ENCODE measurements around the gene TXLNG.

TXLNG gene

DNA sequence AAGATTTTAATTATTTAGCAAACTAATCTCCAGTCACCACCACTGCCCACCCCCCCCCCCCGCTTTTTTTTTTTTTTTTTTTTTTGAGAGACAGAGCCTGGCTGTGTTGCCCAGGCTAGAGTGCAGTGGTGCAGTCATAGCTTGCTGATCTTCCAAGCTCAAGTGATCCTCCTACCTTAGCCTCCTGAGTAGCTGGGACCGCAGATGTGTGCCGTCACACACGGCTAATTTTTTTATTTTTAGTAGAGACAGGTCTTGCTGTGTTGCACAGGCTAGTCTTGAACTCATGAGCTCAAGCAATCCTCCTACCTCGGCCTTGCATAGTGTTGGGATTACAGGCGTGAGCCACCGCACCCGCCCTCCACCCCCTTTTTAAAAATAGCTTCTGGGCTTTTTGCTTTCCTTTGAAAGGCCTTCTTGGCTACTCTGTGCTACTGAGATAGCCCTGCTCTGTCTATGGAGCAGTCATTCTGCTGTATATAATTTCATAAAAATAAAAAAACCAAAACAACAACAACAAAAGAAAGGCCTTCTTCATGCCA lies 18.7 kb downstream of the TXLNG start:
- no peak overlapping the region for H3K4me3 ChIP-seq (ENCODE audit: low read length)
- no peak for TF ChIP-seq ZNF274 (IDR thresholded peaks at IDR 0.05; ENCODE audit: low read depth, low read length)

GRCh38 chrX:16807548-16807947 lies 21.3 kb downstream of the TXLNG start:
- no peak for TF ChIP-seq ZNF274 (IDR thresholded peaks at IDR 0.05; ENCODE audit: low read depth, low read length)
- H3K4me3 ChIP-seq (ENCODE audit: low read length): no peak overlapping the region

- H3K4me3 ChIP-seq (ENCODE audit: low read length): no peak overlapping the region
- TF ChIP-seq ZNF274 (IDR thresholded peaks at IDR 0.05; ENCODE audit: low read depth, low read length): no peak
These were observed 21.8 kb downstream of the TXLNG start for GRCh38 chrX:16807976-16808542.

- no peak for TF ChIP-seq ZNF274 (IDR thresholded peaks at IDR 0.05; ENCODE audit: low read depth, low read length)
- H3K4me3 ChIP-seq (ENCODE audit: low read length): no peak overlapping the region
These were observed 28.3 kb downstream of the TXLNG start for GRCh38 chrX:16814597-16814996.

GRCh38 chrX:16819634-16820033 lies 33.4 kb downstream of the TXLNG start:
- H3K4me3 ChIP-seq (ENCODE audit: low read length): no peak overlapping the region
- no peak for TF ChIP-seq ZNF274 (IDR thresholded peaks at IDR 0.05; ENCODE audit: low read depth, low read length)

DNA sequence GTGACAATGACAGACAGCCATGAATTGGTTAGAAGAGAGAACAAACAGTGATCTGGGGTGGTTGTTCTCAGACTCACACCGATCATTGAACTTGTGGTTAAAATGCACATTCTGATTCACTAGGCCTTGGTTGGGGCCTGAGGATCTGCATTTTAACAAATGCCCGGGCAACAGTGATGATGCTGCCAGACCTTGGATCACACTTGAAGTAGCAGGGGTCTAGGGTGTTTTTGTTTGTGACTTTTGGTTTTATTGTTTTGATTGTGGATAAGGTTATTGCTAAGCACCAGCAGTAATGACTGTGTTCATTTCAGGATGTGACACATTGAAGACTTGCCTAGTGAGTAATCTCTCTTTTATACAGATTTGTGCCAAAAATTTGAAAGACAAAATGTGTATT lies 36.5 kb downstream of the TXLNG start:
- TF ChIP-seq ZNF274 (IDR thresholded peaks at IDR 0.05; ENCODE audit: low read depth, low read length): no peak
- no peak overlapping the region for H3K4me3 ChIP-seq (ENCODE audit: low read length)

GRCh38 chrX:16825264-16826035 lies 39.2 kb downstream of the TXLNG start:
- no peak overlapping the region for H3K4me3 ChIP-seq (ENCODE audit: low read length)
- no peak for TF ChIP-seq ZNF274 (IDR thresholded peaks at IDR 0.05; ENCODE audit: low read depth, low read length)

GRCh38 chrX:16826207-16826606 lies 39.9 kb downstream of the TXLNG start:
- no peak for TF ChIP-seq ZNF274 (IDR thresholded peaks at IDR 0.05; ENCODE audit: low read depth, low read length)
- no peak overlapping the region for H3K4me3 ChIP-seq (ENCODE audit: low read length)

DNA sequence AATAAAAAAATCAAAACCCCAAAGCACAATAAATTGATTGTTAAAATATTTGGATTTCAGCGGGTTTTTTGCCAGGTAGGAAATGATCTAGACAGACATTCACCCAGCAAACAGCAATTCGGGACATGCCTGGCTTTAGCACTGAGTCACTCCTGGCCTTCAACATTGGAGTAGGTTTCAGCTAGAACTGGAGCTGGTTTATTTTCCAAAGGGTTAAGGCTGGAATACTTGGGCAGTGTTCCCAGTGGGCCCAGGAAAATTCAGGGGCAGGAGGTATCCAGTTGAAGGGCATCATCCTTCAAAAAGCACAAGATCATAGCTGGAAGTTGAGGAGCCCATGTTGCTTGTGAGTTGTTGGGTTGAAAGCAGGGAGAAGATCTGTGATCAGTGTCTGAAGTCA lies 41.0 kb downstream of the TXLNG start:
- TF ChIP-seq ZNF274 (IDR thresholded peaks at IDR 0.05; ENCODE audit: low read depth, low read length): no peak

DNA sequence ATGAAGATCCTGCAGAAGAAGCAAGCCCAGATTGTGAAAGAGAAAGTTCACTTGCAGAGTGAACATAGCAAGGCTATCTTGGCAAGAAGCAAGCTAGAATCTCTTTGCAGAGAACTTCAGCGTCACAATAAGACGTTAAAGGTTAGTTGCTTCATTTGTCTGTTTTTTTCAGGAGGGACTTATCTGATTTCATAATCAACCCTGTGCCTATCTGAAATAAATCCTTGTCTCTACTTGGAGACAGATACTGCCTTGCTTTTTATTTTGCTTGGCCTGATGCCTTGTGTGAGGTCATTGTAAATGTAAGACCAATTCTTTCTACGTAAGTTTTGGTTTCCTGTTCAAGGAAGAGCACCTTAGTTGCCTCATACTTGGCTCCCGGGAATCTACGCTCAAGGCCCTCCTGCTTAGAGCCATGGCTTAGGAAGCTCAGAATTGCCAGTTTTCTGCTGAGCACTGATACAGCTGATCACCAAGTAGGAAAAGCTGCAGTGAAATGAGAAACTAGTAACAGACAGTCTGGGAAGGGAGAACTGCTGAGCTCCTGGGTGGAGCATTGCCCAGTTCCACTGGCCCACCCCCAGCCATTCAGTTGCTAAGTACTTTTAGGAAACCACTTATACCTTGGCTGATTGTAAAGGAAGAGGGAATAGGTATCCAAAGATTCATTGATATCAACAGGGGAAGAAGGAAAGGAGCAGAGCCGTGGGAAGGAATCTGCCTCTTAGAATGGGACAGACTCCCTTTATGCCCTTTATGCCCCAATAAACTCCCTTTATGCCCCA lies 42.0 kb downstream of the TXLNG start:
- H3K4me3 ChIP-seq (ENCODE audit: low read length): no peak overlapping the region
- TF ChIP-seq ZNF274 (IDR thresholded peaks at IDR 0.05; ENCODE audit: low read depth, low read length): no peak

More for the DNA sequence above, 41.0 kb downstream of the TXLNG start:
- H3K4me3 ChIP-seq (ENCODE audit: low read length): no peak overlapping the region

- no peak for TF ChIP-seq ZNF274 (IDR thresholded peaks at IDR 0.05; ENCODE audit: low read depth, low read length)
- no peak overlapping the region for H3K4me3 ChIP-seq (ENCODE audit: low read length)
These were observed 46.0 kb downstream of the TXLNG start for GRCh38 chrX:16832301-16832700.

- H3K4me3 ChIP-seq (ENCODE audit: low read length): no peak overlapping the region
- no peak for TF ChIP-seq ZNF274 (IDR thresholded peaks at IDR 0.05; ENCODE audit: low read depth, low read length)
These were observed 48.5 kb downstream of the TXLNG start for GRCh38 chrX:16834806-16835205.

DNA sequence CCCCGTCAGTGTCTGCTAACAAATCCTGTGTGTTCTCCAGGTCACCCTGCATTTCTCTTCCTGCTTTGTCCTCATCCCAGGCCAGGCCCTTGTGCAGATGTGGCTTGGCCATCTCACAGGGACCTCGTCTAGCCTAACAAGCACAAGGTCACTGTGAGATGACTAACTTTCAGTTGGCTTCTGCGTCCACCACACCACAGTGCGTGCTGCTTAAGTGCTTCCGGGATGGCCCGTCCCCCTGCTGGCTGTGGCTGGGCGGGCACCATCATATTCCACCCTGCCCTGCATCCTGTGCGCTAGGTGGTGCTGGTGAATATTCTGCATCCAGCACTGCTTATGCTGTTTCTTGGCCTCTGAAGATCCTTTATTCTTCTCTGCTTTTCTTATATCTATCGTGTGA lies 50.1 kb downstream of the TXLNG start:
- no peak overlapping the region for H3K4me3 ChIP-seq (ENCODE audit: low read length)
- TF ChIP-seq ZNF274 (IDR thresholded peaks at IDR 0.05; ENCODE audit: low read depth, low read length): no peak

DNA sequence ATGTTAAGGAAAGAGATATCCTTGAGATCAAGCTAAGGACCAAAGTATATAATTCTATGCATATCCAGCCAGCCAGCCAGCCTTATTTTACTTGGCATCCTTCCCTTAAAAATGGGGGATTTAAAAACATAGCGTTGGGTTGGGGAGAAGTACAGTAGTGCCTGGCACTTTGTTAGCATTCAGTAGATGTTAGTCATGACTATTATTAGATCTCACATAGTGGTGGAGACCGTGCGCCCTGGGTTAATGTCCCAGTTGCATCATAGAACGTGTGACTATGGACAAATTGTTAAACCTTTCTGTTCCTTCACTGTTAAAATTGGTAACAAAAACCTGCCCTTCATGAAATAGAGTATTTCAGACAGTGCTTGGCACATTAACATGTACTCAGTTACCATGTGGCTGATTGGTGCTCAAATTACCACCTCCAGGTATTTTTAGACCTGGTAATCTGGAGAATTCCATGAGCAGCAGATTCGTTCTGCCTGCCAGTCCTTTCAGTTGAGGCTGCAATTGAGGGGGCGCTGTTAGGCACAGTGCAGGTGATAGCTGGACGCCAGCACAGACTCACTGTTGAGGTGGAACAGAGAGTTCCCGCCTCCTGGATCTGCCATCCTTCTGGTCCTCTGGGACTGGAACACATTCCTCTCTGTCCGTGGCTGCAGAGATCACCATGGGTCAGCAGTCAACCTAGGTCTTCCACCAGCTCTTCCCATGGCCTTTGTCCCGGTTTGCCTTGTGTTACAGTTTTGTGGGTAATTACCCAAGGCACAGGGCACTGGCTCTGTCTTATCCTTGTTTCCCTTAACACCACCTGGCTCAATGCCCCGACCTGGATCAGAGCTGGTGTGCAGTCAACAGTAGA lies 52.2 kb downstream of the TXLNG start:
- no peak overlapping the region for H3K4me3 ChIP-seq (ENCODE audit: low read length)
- TF ChIP-seq ZNF274 (IDR thresholded peaks at IDR 0.05; ENCODE audit: low read depth, low read length): no peak
